ENCODE results near the gene ALOX5.
"Not testable (repeated sequence)": the region's sequence is repeated elsewhere in the genome, so short reads cannot be mapped to it uniquely, and the experiment has no call there.

ALOX5 gene

DNA sequence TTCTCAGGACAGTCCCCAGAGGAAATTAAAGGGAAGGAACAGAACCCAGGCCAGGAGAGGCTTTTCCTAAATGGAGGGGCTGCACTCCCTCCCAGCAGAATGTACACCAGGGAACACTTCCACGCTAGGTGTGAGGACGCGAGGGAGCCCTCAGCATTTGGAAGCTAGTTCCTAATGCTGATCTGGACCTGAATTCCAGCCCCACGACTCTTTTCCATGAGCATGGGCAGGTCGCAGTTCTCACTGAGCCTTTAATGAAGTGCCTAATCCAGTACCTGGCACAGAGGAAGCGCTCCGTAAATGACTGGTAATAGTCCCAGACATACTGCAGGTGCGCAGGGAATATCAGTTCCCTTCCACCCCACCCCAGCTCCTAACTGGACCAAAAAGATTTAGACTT is 1.1 kb downstream of the ALOX5 start:
- no peak for DNase-seq

DNA sequence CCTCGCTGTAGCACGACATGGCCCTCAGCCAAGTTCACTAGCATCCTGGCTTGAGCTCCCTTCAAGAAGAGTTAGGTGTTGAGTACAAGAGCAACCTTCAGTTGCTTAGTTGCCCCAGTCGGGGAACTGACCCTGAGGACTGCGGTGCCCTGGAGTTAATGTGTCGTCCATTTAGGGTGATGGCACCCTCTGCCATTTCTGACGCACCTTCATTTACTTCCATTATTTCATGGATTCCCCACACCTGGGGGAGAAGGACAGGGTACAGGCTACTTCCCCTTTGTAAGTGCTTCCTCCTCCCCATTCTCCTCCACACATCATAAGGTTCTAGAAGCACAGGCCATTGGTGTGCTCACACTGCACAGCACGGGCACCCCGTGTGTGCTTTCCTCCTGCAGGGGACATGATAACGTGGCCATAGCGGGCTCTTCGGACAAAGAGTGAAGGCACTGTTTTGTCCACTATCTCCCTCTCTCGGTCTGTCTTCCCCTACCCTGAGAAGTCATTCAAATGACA is 1.8 kb downstream of the ALOX5 start:
- no peak for DNase-seq

- DNase-seq, result no peak
These were observed 2.4 kb downstream of the ALOX5 start for GRCh38 chr10:45376371-45376801.

DNA sequence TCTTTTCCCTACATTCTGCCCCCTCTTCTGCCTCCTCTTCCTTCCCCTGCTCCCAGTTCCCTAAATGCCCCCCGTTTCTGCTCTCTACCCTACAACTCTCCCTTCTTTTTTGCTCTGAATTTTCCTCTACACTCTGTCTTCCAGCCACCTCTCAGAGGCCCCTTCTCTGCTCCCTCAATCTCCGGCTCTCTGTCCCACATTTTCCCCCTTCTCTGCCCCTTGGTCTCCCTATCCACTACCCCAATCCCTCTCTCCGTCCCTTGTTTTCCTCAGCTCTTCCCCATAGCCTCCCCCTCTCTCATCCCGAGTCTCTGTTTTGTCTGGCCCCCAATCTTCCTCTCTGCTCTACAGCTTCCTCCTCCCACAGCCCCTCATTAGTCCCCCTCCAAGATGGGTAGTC is 3.3 kb downstream of the ALOX5 start:
- no peak for DNase-seq

- DNase-seq, result no peak
These were observed 3.8 kb downstream of the ALOX5 start for GRCh38 chr10:45377858-45378257.

- DNase-seq, result no peak
These were observed 5.1 kb downstream of the ALOX5 start for GRCh38 chr10:45378914-45379726.

DNA sequence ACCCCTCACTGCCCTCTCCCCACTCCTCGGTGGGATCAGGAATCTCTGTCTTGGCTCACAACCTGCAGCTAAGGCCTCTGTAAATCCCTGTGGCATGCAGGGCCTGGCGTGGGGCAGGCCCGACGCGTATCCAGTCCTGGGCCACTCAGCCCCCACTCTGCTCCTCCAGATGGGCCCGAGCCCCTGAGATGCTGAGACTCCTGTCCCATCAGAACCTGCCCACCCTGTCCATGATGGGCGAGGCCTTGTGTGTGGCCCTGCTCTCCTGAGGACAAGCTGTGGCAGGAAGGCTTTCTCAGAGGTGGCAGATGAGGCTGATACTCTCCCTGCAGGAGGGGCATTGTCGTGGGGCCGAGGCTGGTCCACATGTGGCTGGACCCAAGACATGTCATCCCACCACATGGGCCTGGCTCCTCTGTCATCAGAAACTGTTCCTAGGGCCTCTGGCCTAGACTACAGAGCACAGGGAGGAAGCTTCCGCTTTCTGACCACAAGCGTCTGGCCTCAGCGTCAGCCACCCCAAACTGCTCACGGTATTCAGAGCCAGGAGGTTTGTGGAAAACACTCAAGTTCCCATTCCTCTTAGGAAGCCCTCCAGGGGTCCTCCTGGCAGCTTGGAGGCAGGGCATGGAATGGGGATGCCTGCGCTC is 6.0 kb downstream of the ALOX5 start:
- DNase-seq, result peak; percentile 62

- DNase-seq, result no peak
These were observed 7.0 kb downstream of the ALOX5 start for GRCh38 chr10:45380903-45381620.

- DNase-seq, result no peak
These were observed 8.6 kb downstream of the ALOX5 start for GRCh38 chr10:45382591-45382990.

DNA sequence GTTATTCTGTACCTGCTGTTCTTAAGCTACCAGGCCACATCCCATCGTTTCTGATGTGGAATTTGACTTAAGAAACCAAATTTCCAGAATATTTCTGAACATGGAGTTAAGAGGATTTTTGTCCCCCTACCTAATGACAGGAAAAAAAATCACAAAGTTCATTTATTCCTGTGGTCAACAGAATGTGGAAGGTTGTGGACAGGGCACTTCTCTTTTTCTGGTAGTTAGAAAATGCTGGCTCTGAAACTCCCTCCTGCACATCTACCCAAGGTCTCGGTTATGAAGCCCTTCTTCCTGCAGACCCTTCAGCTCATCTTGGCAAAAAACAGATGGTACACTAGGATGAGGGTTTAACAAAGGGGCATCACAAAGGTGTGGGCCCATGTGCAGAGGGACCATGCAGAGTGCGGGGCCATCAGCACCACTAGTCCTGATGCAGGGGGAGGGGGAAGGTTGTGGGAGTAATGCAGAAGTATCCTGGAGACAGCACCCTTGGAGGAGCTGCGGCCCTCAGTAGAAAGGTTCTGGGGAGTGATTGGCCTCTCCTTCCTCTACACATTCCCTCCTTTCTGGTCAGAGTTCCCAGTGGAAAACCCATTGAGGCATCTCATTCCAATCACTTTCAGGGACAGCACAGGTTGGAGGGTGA is 9.8 kb downstream of the ALOX5 start:
- DNase-seq, result no peak

- no peak for DNase-seq
These were observed 12.6 kb downstream of the ALOX5 start for GRCh38 chr10:45386657-45387056.

GRCh38 chr10:45387096-45387893 is 13.3 kb downstream of the ALOX5 start:
- DNase-seq, result no peak

DNA sequence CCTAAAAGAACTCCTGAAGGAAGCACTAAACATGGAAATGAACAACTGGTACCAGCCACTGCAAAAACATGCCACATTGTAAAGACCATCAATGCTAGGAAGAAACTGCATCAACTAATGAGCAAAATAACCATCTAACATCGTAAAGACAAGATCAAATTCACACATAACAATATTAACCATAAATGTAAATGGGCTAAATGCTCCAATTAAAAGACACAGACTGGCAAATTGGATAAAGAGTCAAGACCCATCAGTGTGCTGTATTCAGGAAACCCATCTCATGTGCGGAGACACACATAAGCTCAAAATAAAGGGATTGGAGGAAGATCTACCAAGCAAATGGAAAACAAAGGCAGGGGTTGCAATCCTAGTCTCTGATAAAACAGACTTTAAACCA is 15.7 kb downstream of the ALOX5 start:
- DNase-seq, result not testable (repeated sequence)

- DNase-seq, result not testable (repeated sequence)
These were observed 17.6 kb downstream of the ALOX5 start for GRCh38 chr10:45391636-45392035.

DNA sequence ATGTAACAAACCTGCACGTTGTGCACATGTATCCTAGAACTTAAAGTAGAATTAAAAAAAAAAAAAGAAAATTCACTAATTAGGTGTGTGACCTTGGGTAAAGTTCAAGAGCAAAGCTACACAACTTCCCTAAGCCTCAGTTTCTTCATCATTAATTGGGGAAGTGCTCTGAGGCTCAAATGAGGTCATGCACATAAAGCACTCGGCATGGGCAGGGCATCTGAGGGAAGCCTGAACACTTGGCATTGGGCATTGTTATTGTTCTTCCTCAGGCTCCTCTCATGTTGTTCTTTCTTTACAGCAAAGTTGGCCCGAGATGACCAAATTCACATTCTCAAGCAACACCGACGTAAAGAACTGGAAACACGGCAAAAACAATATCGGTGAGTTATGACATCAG is 21.5 kb downstream of the ALOX5 start:
- DNase-seq, result no peak

DNA sequence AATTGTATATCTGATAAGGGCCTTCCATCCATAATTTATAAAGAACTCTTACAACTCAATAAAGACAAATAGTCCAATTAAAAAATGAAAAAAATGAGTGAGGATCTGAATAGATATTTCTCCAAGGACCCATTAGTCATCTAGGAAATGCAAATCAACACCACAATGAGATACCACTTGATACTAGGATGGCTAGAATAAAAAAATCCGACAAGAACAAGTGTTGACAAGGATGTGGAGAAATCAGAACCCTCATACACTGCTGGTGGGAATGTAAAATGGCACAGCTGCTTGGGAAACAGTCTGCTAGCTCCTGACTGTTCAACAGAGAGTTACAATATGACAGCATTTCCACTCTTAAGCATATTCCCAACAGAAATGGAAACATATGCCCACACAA is 24.6 kb downstream of the ALOX5 start:
- DNase-seq, result no peak

DNA sequence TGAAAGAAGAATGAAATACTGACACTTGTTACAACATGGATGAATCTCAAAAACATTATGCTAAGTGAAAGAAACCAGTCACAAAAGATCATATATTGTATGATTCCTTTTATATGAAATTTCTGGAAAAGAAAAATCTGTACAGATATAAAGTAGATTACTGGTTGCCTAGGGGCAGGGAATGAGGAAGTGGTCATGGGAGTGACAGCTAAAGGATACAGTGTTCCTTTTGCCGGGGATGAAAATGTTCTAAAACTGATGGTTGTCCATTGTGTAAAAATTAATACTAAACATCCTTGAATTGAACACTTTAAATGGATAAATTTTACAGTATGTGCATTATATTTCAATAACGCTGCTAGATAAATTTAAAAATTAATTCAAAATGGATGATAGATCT is 25.1 kb downstream of the ALOX5 start:
- no peak for DNase-seq

DNA sequence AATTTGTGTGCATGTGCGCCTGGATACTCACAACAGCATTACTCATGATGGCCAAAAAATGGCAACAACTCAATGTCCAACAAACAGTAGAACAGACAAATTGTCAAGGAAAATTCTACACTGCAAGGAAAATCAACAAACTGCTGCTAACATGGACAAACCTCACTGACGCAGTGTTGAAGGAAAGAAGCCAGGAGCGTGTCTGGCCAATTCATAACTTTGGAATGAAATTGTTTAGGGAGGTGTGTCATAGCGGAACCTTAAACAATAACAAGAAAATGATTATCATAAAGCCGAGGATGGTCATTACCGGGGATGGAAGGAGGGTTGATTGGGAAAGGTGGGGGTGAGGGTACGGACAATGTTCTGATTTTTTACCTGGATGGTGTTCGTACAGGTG is 29.1 kb downstream of the ALOX5 start:
- no peak for DNase-seq

- no peak for DNase-seq
These were observed 30.2 kb downstream of the ALOX5 start for GRCh38 chr10:45404087-45404769.

GRCh38 chr10:45404770-45405120 is 30.7 kb downstream of the ALOX5 start:
- DNase-seq, result no peak

DNA sequence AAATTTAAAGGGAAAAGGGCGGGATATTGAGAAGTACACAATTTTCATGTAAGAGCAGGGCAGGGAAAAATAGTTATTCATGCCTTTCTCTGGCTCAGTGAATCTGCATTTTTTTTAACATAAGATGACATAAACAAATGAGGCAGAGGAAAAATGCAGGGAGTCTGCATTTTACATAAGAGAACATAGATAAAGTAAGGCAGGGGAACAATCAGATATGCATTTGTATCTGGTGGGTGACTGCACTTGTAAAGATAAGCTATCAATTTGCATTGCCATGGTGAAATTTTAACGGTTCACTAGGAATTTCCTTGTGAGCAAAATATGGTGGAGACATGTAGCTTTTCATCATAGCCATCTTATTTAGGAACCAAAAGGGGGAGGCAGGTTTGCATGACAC is 33.5 kb downstream of the ALOX5 start:
- no peak for DNase-seq
